ENCODE data around the gene RAD23A.
A peak's percentile ranks its signal among the peaks of the same experiment; 100 is the strongest.
"Not testable (repeated sequence)": the region's sequence is repeated elsewhere in the genome, so short reads cannot be mapped to it uniquely, and the experiment has no call there.

Gene RAD23A

GRCh38 chr19:12937927-12938778 lies 7.5 kb upstream of the RAD23A start, which contains the start of gene CALR:
TSS of gene CALR (plus strand) at chr19:12938609. CDS start at chr19:12938680, 71 bp downstream.
- DNase-seq (ENCODE audit: low read depth): peak; percentile 97

DNA sequence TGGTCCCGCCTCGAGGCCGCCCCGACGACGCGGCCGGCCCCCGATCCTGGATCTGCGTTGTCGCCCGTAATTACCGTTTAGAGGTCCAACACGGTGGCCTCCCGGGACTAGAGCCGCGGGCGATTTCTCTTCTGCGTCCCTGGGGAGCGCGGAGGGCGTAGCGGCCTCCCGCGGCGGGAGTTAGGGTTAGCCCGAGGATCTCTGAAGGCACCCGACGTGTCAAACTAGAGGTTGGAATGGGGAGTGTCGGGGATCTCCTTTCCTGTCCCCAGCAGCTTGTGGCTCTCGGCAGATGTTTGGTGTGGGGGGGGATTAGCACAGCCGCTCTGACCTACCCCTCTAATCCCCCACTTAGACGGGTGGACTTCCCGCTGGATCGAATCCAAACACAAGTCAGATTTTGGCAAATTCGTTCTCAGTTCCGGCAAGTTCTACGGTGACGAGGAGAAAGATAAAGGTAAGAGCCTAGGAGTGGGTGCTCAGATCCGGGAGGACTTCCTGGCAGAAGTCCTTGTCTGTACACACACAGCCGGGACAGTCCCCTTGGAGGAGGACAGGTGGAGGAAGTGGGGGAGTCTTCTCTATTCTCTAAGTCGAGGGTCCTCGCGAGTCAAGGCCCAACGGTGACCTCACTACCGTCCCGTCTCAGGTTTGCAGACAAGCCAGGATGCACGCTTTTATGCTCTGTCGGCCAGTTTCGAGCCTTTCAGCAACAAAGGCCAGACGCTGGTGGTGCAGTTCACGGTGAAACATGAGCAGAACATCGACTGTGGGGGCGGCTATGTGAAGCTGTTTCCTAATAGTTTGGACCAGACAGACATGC lies 6.7 kb upstream of the RAD23A start:
- no peak for DNase-seq (ENCODE audit: low read depth)

GRCh38 chr19:12939975-12940423 lies 5.7 kb upstream of the RAD23A start:
- no peak for DNase-seq (ENCODE audit: low read depth)

- no peak for DNase-seq (ENCODE audit: low read depth)
Observed at GRCh38 chr19:12940897-12941296, 4.8 kb upstream of the RAD23A start.

DNA sequence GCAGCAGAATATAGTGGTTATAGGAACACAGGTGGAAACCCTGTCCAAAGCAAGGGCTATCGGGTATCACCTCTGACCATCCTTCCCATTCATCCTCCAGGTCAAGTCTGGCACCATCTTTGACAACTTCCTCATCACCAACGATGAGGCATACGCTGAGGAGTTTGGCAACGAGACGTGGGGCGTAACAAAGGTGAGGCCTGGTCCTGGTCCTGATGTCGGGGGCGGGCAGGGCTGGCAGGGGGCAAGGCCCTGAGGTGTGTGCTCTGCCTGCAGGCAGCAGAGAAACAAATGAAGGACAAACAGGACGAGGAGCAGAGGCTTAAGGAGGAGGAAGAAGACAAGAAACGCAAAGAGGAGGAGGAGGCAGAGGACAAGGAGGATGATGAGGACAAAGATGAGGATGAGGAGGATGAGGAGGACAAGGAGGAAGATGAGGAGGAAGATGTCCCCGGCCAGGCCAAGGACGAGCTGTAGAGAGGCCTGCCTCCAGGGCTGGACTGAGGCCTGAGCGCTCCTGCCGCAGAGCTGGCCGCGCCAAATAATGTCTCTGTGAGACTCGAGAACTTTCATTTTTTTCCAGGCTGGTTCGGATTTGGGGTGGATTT lies 2.1 kb upstream of the RAD23A start:
- no peak for DNase-seq (ENCODE audit: low read depth)

DNA sequence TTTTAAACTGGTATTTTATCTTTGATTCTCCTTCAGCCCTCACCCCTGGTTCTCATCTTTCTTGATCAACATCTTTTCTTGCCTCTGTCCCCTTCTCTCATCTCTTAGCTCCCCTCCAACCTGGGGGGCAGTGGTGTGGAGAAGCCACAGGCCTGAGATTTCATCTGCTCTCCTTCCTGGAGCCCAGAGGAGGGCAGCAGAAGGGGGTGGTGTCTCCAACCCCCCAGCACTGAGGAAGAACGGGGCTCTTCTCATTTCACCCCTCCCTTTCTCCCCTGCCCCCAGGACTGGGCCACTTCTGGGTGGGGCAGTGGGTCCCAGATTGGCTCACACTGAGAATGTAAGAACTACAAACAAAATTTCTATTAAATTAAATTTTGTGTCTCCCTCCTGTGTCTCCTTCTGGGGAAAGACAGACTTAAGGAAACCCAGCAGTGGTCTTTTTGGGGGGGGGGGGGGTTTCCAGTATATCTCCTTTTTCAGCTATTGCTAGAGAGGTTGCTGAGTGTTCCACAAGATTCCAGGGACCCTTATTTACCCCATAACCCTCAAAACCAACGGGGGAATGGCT lies 1.5 kb upstream of the RAD23A start:
- DNase-seq (ENCODE audit: low read depth): no peak

GRCh38 chr19:12946092-12946721 lies 545 bp downstream of the RAD23A start:
- DNase-seq (ENCODE audit: low read depth): no peak

DNA sequence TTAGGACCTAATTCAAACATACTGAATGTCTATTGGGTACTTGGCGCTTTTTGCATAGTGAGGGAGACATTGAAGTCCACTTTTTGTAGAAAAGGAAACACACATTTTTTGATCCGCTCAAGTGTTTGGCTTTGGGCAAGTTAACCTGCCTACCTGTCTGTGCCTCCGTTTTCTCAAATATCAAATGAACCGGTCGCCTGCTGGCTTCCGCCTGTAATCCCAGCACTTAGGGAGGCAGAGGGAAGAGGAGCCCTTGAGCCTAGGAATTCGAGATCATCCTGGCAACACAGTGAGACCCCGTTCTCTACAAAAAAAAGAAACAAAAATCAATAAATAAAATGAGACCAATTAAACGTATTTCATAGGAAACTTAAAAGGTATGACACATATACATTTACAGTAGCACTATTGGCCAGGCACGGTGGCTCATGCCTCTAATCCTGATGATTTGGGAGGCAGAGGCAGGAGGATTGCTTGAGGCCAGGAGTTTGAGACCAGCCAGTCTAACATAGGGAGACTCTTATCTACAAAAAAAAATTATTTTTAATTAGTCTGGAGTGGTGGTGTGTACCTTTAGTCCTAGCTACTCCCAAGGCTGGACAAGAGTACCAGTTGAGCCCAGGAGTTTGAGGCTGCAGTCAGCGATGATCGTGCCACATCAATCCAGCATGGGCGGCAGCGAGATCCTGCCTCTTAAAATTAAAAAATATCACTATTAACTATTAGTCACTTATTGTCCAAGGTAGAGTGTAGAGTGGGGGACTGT lies 1.3 kb downstream of the RAD23A start:
- no peak for DNase-seq (ENCODE audit: low read depth)

DNA sequence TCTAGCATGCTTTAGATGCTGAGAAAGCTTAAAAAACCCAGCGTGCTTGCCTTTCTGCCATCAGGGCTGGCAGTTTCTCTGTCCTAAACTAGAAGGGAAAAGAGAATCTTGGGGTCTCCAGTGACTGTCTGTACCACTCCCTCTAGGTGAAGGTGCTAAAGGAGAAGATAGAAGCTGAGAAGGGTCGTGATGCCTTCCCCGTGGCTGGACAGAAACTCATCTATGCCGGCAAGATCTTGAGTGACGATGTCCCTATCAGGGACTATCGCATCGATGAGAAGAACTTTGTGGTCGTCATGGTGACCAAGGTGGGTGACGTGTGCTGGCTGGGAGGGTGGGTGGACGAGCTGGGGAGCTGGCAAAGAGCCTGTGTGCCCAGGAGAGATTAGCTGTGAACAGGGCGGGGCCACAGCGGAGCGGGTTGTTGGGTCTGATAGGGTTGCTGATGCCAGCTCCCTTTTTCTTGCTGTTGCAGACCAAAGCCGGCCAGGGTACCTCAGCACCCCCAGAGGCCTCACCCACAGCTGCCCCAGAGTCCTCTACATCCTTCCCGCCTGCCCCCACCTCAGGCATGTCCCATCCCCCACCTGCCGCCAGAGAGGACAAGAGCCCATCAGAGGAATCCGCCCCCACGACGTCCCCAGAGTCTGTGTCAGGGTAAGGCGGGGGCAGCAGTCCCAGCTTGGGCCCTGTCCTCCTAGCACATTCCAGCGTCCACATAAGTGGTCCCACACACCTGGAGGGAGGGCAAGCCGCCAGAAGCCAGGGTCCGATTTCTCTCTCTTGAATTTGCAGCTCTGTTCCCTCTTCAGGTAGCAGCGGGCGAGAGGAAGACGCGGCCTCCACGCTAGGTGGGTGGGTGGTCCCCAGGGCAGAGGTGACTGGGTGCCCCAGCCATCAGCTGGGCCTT lies 2.3 kb downstream of the RAD23A start:
- no peak for DNase-seq (ENCODE audit: low read depth)

DNA sequence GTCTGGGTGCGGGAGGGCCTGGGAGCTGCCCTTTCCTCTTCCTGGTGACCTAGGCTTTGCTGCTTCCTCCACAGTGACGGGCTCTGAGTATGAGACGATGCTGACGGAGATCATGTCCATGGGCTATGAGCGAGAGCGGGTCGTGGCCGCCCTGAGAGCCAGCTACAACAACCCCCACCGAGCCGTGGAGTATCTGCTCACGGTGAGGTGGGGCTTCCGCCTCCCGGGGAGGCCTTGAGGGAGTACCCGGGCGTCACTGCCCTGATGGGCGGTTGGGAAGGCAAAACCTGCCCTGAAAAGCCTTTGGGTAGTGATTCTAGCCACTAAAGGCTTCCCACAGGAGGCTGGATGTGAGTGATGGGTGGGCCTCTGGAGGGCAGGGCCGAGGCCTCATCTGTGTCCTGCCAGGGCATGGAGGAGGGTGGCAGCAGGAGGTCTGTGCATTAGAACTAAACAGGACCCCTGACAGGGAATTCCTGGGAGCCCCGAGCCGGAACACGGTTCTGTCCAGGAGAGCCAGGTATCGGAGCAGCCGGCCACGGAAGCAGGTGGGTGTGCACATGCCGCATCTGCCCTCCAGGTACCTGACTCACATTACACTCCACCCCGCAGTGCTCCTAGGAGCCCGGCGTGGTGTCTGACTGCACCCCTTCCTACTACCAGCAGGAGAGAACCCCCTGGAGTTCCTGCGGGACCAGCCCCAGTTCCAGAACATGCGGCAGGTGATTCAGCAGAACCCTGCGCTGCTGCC lies 3.1 kb downstream of the RAD23A start:
- DNase-seq (ENCODE audit: low read depth): no peak

DNA sequence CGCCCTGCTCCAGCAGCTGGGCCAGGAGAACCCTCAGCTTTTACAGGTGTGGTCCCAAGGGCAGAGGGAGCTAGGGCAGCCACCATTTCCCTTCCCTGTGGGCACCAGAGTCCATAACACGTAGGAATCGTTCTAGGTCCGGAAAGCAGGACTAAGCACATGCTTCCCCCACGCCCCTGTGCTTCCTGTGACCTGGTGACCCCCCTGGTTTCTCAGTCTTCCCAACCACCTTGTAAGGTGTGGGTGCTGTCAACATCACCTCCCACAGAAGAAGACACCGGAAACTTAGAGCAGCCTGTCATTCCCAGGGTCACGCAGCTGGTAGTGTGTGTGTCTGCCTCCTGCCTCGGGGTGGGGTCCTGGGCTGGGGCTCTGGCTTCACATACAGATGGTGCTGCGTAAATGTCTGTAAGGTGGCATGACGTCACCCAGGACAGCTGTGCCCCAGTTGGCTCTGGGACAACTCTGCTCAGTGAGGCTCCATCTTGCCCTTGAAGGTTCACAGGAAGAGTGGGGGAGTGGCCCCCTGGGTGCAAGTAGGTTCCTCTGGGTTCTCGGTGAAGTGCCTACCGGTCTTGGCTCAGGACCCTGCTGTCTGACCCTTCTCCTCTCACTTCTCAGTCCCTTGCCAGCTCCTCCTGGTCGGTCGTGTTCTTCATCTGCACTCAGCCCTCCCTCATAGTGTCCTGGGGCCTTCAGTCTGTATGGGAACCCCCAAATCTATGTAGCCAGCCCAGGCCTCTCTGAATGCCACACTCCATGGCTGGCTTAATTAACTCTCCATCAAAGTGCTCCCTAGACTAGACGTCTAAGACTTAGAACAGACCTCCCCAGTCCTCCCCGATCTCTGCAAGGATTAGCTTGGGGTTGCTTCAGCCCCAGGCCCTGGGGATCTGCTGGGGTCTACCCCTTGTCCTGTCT lies 4.0 kb downstream of the RAD23A start:
- DNase-seq (ENCODE audit: low read depth): no peak

- DNase-seq (ENCODE audit: low read depth): not testable (repeated sequence)
Observed at GRCh38 chr19:12952050-12952449, 6.4 kb downstream of the RAD23A start.

GRCh38 chr19:12952488-12953137 lies 7.0 kb downstream of the RAD23A start:
- DNase-seq (ENCODE audit: low read depth): no peak

GRCh38 chr19:12953138-12953798 lies 7.6 kb downstream of the RAD23A start:
- no peak for DNase-seq (ENCODE audit: low read depth)

- DNase-seq (ENCODE audit: low read depth): no peak
Observed at GRCh38 chr19:12953799-12954611, 8.3 kb downstream of the RAD23A start.

DNA sequence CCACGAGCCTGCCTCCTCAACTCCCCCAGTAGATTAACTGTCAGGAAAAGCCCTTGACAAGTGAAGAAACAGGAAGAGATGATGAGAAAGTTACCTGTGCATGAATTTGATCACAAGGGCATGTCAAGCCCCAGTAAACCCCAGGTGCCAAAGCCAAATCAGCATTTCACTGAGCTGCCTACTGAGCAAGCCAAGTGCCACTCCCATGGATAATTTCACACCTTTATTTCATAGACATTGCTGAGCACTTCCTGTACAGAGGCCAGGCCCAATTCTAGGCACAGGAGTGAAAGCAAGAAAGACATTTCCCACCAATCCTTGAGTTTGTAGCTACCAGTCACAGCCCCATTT lies 8.9 kb downstream of the RAD23A start:
- no peak for DNase-seq (ENCODE audit: low read depth)

All from activated T-cell treated with anti-CD3 and anti-CD28 coated beads for 1 hour (primary cell).